ENCODE data around the gene OPRL1.
A peak's percentile ranks its signal among the peaks of the same experiment; 100 is the strongest.

OPRL1 gene

GRCh38 chr20:64056889-64057627 is 22.8 kb upstream of the OPRL1 start:
- no peak for DNase-seq

GRCh38 chr20:64057628-64058498 is 22.0 kb upstream of the OPRL1 start:
- DNase-seq: no peak

GRCh38 chr20:64058536-64058935 is 21.3 kb upstream of the OPRL1 start:
- no peak for DNase-seq

- DNase-seq: no peak
Observed at GRCh38 chr20:64062276-64062595, 17.6 kb upstream of the OPRL1 start.

- DNase-seq: peak; percentile 92
Observed at GRCh38 chr20:64062596-64063388, 17.1 kb upstream of the OPRL1 start, which contains the start of gene TCEA2. TSS of gene TCEA2 (plus strand) at chr20:64063198. CDS start at chr20:64063313, 115 bp downstream.

- no peak for DNase-seq
Observed at GRCh38 chr20:64063389-64064144, 16.3 kb upstream of the OPRL1 start.

- DNase-seq: no peak
Observed at GRCh38 chr20:64064145-64064698, 15.7 kb upstream of the OPRL1 start.

- DNase-seq: no peak
Observed at GRCh38 chr20:64065062-64065973, 14.6 kb upstream of the OPRL1 start.

GRCh38 chr20:64065974-64066343 is 13.9 kb upstream of the OPRL1 start:
- DNase-seq: no peak

GRCh38 chr20:64067005-64067632 is 12.8 kb upstream of the OPRL1 start:
- DNase-seq: no peak

- DNase-seq: no peak
Observed at GRCh38 chr20:64067733-64068307, 12.1 kb upstream of the OPRL1 start.

GRCh38 chr20:64068386-64069208 is 11.3 kb upstream of the OPRL1 start:
- no peak for DNase-seq

- no peak for DNase-seq
Observed at GRCh38 chr20:64069209-64069613, 10.7 kb upstream of the OPRL1 start.

- DNase-seq: no peak
Observed at GRCh38 chr20:64069614-64070243, 10.2 kb upstream of the OPRL1 start.

GRCh38 chr20:64070244-64070993 is 9.5 kb upstream of the OPRL1 start:
- DNase-seq: no peak

- no peak for DNase-seq
Observed at GRCh38 chr20:64071341-64072332, 8.2 kb upstream of the OPRL1 start.
